T-helper 2 cell (primary cell): ENCODE measurements around the gene PPM1H.
"Not testable (repeated sequence)": the region's sequence is repeated elsewhere in the genome, so short reads cannot be mapped to it uniquely, and the experiment has no call there.

Experiments
- DNase-seq, 5 experiments: peaks; one replicate each; pipeline versions ENCODE4 v3.0.0 to v3.0.0-alpha.2; 2012 to 2022

Gene PPM1H

GRCh38 chr12:62943779-62944395 lies 8.9 kb upstream of the PPM1H start:
- DNase-seq = no peak

DNA sequence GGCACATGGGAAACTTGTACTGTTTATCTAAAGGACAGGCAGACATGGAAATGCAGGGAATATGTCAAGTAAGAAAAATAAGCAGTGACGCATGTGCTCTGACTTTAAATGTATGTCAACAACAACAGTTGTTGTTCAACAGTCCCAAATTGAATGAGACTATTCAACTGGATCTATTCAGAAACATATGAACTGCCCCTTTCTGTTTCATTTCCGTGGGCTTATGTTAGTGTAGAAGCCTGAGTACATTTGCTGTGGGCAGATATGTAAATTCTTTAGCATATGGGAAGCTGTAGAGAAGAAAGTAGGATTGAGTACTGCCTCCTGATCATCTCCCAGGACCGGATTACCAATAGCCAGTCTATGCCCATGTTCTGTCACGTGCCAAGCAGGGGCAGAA lies 7.4 kb upstream of the PPM1H start:
- not testable (repeated sequence) for DNase-seq

DNA sequence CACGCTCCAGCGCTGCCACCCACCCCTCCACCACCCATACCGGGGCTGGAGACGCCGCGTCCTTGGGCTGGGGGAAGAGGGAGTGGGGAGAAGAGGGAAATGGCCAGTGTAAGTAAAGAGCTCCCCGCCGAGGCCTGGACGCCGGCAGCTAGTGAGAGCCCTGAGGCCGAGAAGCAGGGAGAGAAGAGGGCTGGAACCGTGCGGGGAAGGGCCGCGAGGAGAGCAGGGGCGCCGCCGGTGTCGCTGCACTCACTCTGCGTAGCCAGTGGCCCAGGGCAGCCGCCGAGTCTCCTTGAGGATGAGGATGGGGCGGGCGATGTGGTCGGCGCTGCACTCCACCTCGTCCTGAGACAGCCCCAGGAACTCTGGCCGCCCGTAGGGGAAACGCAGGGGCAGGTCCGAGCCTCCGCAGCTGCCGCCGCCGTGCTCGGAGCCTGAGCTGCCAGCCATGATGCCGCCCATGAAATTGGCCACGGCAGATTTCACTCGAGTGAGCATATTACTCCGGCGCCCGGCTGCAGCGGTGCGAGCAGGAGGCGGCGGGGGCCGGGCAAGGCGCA lies 631 bp downstream of the PPM1H start:
- DNase-seq = no peak

DNA sequence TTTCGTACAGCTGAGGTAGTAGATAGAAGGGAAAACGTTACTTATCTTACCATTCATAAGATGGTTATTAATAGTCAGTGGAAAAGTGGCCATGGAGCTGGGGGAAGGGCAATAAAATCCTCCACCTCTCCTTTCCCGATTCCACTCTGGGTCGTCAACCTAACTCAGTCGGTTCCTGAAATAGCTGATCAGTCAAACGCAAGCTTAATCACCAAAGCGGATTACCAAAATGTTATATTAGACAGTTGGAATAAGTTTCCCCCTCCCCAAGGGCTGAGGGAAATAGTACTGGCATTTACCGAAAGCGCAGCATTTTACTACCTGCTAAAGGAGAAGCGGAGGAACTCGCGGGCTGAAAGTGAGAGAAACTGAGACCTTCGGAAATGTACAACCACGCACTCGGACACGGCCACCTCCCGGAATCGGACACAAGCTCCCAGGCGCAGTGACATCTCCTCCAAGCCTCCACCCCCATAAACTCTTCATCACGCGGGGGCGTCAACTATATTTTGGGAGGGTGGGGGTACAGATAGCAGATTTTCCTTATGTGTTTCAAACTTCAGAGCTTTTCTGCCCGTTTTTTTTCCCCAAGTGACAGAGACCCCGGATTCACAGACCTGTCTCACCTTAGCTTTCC lies 1.2 kb downstream of the PPM1H start:
- peak in 1 of 5 experiments; percentile 8 for DNase-seq

DNA sequence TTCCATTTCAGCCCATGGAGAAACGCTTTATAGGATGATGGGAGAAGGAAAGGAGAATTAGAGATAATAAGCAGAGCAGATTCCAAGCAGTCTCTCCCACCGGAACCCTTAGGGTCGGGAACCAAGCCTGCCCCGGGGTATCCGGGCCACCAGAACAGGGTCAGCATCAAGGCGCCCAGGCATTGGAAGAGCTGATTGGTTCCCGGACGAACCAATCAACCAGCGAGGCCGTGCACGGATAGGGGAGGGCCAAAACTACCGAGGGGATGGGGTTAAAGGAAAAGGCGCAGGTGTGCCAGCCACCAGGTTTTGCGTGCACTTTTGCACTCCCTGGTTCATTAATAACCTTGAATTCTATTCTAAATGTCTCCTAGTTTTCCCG lies 1.7 kb downstream of the PPM1H start:
- no peak for DNase-seq

DNA sequence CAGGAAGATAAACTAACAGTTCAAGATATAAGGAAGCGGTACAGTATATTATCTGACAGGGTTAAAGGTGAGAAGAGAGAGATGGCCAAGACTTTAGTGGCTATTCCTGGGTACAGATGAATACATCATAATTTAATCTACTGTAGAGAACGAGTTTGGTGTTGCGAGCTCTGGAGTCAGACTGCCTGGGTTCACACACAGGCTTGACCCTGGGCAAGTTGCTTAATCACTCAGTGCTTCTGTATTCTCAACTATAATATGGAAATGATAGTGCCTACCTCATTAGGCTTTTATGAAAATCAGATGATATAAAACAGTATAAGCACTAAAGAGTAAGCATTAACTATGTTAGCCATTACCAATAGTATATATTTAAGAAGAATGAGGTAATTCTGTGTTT lies 3.5 kb downstream of the PPM1H start:
- DNase-seq = no peak

DNA sequence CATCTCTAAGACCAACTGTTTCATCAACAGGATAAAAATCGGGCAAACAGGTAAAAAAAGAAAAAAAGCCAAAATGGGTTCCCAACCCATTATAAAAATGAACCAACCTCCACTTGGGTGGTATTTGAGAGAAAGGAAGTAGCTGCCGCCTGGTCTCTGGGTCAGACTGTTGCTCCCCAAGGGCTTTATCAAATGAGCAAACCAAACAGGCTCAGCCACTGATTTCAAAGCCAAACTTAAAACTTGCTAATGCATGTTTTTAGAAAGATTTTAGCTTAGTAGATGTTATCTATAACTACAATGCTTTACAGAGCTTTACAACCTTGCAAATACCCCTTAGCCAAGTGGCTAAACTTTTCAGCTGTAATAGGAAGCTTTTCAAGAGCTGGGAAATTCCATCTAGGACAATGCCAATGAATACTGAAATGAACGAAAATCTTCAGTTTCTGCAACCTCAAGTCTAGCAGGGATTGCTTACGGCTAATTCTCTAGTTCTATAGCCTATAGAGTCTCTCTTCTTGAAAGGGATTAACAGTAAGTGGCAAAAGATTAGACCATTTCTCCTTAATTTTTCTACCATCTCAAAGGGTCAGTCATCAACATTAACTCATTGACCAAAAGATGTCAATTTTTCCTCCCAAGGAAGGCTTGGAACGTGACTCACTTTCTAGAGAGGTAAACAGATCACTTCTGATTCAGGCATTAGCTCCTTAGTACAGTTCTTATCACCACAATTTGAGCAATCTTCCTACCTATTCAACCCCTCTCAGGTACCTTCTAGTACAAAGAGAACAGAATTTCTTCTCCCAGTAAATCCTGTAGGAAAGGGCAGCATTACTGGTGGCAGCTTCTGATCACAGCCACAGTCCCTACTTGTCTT lies 4.2 kb downstream of the PPM1H start:
- DNase-seq = no peak

- no peak for DNase-seq
Measured at GRCh38 chr12:62928632-62929031, 6.3 kb downstream of the PPM1H start.

DNA sequence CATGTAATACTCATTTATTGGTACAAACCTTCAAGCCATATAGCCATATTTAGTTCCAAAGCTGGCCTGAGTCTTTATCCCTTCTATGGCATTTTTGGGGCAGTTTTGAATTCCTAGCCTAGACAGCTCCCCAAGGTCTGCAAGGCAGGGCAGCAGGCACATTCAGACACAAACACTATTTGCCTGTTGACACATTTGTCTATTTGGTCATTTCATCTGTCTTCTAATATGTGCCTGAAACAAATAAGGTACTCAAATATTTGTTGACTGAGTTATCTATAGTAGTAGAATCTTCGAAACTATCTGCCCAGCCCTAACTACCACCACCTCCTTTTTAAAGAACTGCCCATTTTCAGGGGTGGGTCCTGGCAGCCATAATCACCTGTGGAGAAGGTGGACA lies 9.3 kb downstream of the PPM1H start:
- no peak for DNase-seq

DNA sequence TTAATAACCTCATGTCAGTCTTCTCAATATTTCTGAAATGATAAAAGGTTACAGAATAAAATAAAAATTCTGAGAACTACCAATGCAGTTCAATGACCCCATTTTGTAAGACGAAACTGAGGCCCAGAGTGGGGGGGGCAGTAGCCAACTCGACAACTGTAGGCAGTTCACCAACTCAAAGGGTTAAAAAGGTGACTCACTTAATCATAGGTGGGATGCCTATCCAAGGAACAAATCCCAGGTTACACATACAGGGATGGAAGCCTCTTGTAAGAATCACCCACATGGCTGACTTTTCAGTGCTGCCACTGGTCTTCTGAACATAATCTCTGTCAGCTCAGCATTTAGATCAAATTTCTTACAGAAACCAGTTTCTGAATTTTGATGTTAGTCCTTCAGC lies 10.9 kb downstream of the PPM1H start:
- no peak for DNase-seq

GRCh38 chr12:62922539-62922938 lies 12.4 kb downstream of the PPM1H start:
- no peak for DNase-seq

DNA sequence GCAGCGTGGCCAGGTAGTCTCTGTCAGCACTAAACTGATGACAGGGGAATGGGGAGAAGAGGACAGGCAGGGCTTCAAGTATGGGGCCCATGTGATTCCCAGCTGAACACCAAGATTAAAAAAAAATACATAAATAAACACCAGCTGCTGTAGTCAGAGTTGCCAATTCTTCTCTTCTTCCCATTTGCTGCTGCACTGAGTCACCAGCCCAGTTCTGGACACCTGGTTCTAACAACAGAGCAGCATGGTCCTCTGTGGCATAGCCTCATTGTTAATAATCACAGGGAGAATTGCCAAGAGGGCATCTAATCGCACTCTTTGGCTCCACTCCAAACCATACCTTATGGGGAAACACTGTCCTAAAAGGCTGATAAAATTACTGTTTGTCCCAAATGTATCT lies 15.1 kb downstream of the PPM1H start:
- no peak for DNase-seq

DNA sequence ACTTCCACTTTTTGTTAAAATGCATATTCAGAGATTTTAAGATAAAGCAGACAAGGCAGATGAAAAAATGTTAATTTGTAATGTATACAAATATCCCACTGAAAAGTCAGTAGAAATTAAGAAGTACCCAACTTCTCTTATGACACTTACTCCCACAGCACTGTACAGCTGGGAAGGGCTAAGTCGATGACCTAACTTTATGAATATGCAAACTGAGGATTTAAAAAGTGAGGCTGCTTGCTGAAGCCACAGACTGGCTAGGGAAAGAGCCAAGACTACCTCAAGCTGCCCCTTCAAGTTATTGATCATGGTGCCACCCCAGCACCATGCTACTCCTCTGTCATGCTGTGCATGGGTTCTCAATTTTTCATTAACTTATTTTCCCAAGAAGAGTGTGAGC lies 17.0 kb downstream of the PPM1H start:
- DNase-seq = no peak

DNA sequence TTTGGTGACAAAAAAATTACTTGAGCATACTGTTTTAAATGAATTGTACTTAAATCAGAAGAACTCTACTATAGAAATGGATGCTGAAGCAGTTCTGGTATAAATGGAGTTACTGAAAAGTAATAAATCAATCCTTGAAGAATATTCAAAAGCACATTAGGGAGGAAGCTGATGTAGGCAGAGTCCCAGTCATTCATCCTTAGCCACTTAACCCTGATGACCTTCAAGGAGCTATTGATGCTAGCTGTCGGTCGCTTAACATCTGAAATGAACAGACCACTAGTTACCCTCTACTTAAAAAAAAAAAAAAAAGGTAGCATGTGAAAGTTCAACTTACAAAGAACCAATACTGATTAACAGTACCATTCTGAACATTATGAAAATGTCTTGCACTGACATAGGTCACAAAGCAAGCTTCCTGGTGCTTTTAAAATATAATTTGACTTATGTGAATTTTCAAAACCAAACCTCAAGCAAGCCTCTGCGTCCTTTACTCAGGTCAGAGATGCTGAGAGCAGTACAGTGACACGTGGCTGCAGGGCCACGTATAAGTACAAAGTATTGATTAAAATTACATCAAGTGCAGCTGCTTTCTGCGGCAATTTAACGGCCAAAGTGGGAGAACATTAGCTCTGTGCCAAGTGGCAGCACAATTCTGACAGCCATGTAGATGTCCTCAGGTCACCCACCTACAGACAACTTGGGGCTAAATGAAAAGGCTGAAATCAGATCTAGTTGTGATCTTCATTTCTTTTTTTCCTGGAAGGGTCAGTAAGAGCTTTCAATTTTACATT lies 18.1 kb downstream of the PPM1H start:
- no peak for DNase-seq

- no peak for DNase-seq
Measured at GRCh38 chr12:62915204-62915529, 19.8 kb downstream of the PPM1H start.

GRCh38 chr12:62914443-62915203 lies 20.3 kb downstream of the PPM1H start:
- no peak for DNase-seq

GRCh38 chr12:62913380-62913779 lies 21.6 kb downstream of the PPM1H start:
- no peak for DNase-seq

DNA sequence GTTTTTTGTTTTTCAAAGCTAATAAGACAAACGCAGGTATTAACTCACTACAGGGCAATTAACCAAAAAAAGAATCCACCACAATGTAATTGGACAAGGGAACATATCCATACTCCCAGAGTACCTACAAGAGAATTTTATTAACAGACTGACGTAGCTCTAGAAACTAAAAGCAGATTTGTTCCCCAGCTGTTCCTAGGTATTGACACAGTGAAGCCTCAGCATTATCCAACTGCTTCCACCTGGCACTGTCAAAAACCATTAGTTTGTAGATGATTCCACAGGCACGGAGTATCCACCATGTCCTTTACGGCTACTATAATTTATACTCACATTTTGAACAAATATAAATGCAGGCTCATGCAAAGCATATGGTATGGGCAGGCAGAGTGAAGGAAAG lies 22.3 kb downstream of the PPM1H start:
- no peak for DNase-seq

DNA sequence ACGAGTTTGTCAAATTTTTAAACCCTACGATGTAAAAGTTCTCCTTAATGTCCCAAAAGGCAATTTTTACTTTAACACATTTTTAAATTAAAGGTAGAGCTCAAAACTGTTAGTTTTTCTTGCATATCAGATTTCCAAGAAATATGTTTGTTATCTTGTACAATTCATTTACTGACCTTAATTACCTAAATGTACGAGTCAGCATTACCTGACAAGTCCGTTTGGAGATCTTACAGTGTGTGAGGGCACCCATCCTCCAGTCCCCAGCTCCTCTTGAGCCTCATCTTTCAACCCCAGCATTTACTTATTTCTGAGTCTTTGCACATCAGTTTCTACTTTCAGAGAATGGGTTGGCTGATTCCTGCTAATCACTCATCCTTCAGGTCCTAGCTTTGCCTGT lies 23.7 kb downstream of the PPM1H start:
- no peak for DNase-seq

DNA sequence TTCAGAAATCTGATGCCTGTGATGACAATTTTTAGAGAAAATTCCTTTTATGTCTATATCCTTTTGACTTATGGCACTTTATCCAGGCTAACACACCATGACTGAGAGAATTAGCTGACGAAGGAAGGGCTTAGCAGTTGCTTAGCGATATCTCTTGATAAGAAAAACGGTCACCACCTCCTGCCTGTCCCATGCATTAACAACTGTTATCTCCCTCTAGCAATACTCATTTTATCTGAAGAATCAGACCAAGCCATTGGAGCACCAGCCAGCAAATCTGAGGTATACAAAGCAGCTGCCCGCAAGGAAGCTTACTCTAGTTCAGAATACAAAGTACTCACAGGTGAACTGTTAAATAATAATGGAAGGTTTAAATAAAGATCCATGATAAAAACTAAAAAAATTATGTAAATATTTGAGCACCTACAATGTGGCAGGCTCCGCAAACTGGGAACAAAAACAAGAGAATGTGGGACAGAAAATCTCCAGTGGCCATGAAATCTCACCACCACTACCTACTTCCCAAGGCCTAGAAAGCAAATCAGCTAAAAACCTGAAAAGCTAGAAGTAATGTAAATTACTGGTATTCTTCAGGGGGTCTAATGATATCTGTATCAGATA lies 24.3 kb downstream of the PPM1H start:
- DNase-seq = no peak

- no peak for DNase-seq
Measured at GRCh38 chr12:62909340-62909739, 25.6 kb downstream of the PPM1H start.

GRCh38 chr12:62908674-62909073 lies 26.3 kb downstream of the PPM1H start:
- DNase-seq = no peak
